GM19328 (cell line): Measurements from ENCODE around the gene TUBB4B.

Experiments
- ATAC-seq: cut with Tn5 transposase; IDR thresholded peaks from one replicate; pipeline ENCODE4 v1.9.1; 2021; ENCODE audit warnings: mild to moderate bottlenecking, moderate library complexity; ENCODE audit not compliant: unreplicated experiment

Gene TUBB4B

DNA sequence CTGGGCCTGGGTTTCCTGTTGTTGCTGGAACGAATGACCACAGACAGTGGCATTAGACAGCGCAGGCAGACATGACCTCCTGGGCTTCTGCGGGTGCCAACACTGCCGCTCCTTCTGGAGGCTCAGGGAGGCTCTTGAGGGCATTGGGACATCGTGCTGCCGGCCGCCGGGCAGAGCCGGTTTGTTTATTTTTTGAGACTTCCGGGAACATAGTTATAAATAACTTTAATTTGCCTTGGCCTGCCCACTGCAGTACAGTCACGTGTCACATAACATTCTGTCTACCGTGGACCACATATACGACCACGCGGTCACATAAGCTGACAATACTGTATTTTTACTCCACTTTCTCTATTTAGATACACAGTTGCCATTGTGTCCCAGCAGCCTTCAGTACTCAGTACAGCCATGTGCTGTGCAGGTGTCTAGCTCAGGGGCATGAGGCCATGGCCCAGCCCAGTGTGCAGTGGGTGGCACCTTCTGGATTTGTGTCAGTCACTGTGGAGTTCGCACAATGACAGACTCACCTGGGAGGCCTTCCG lies 28.2 kb downstream of the TUBB4B start:
- ATAC-seq, result no peak

DNA sequence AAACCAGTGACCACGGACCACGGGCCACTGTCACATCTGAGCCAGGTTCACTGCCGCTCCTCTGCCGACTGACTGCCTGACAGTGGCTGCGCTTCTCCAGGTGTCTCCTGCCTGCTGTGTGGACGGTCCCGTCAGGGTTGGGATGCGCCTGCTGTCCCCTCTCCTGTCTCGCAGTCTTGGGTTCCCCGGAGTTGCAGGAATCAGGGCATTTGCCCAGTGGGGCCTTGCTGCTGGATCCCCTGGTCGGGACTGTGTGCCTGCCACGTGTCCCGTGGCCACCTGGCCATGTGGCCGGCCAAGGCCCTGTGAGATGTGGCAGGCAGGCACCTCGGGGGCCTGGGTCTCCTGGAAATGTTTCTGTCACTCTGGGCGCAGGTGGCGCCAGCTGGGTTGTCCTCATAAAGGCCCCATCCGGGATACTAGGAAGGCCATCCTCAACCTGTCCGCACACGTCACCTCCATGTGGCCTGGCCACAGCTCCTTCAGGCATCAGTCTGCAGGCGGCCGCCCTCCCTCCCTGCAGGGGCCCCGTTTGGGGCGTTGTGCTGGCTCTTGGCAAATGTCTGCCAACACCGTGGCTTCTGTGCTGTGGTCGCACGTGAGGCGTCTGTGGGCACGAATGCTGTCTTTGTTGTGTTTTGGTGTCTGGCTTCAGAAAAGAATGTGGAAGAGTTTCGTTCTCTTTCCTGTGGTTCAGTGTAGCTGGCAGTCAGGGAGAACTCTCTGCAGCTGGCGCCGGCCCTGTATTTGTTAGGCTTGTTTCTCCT lies 30.0 kb downstream of the TUBB4B start:
- no peak for ATAC-seq

DNA sequence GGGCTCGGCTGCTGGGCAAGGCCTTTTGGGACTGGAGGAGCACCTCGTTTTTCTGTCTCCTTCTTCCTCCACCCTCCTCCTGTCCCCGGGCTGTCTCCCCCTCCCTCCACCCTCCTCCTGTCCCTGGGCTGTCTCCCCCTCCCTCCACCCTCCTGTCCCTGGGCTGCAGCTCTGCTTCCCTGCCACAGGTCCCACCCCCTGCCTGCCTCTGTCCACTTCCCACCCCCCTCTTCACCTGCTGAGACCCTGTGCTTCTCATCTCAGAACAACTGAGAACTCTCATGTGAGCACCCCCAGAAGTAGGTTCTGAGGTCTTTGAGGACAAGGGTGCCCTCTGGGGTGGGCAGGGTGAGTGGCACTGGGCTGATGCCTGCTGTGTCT lies 30.6 kb downstream of the TUBB4B start:
- ATAC-seq, result no peak

DNA sequence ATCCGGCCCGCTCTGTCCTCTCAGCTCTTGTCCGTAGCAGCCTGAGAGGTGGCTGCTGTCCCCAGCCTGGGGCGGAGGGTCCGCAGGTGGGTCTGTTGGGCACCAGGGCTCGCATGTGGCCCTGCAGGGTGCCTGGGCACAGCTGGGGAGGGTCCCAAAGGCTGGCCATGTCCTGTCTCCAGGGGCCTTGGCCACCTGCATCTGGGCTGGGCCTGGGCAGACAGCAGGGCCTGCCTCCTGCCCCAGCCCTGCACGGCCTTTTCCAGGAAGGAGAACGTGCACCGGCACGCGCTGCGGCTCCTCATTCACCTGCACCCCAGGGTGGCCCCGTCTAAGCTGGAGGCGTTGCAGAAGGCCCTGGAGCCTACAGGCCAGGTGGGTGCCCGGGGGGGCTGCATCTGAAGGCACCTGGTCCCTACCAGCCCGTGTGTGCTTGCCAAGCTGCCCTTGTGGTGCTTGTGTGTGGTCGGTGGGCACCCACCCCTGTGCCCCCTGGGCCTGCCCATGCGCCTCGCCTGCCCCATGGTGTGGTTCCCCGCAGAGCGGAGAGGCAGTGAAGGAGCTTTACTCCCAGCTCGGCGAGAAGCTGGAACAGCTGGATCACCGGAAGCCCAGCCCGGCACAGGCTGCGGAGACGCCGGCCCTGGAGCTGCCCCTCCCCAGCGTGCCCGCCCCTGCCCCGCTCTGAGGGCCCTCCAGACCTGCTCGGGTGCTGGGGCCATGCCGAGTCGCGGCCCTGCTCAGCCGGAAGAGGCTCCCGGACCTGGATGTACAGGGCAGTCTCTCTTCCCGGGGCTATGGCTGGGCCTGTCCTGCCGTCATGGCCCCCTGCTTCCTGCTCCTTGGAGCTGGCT lies 31.4 kb downstream of the TUBB4B start:
- no peak for ATAC-seq

DNA sequence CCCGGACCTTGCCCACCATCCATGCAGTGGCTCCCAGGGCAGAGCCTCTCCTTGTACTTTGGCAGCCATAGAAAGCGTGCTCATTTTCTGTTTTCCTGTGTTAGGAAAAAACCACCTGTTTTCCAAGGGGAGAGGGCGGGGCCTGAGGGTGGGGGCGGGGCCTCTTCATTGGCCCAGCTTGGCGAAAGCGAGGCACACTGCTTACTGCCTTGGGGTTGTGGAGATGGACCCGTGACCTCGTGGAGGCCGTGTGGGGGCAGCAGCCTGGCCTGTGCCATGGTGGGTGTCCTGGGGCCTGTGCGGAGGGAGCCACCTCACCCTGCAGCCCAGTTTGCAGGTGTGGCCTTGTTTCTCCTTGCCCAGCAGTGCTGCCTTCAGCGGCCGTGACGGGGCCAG lies 32.0 kb downstream of the TUBB4B start:
- ATAC-seq, result no peak

DNA sequence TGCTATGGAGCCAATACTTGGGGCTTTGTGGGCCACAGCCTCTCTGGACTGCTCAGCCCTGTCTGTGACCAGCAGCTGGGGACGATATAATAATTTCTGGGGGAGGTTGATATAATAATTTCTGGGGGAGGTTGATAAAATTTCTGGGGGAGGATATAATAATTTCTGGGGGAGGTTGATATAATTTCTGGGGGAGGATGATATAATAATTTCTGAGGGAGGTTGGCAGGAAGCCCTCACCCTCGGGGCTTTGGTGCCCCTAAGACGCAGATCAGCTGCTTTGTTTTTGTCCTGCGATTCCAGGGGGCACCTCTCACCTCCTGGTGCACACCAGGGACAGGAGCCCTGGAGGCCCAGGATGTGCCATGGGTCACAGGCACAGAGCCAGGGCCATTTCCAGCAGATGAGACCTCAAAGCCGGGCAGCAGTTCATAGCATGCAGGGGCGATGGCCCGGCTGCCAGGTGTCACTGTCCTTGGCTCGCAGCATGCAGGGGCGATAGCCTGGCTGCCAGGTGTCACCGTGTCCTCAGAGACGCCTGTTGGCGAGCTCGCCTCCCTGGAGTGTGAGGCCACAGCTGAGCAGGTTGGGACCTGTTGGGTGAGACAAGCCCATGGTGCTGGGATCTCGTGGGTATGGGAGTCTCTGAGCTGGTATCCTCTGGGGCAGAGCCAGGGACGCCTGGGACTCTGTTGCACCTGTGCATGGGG lies 32.7 kb downstream of the TUBB4B start:
- no peak for ATAC-seq

DNA sequence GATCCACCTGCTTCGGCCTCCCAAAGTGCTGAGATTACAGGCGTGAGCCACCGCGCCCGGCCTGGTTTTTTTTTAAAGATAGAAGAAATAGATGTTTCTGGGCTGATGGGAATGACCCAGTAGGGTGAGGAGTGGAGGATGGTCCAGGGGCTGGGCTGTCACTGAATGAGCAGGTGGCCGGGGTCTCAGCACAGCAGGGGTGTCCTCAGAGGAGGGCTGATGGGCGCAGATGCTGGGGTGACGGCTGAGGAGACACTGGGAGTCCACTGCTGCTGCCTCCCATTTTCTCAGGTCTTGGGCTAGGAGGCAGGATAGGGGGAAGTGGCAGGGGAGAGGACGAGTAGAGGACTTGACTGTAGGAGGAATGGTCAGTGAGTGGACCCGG lies 34.1 kb downstream of the TUBB4B start:
- ATAC-seq, result no peak

DNA sequence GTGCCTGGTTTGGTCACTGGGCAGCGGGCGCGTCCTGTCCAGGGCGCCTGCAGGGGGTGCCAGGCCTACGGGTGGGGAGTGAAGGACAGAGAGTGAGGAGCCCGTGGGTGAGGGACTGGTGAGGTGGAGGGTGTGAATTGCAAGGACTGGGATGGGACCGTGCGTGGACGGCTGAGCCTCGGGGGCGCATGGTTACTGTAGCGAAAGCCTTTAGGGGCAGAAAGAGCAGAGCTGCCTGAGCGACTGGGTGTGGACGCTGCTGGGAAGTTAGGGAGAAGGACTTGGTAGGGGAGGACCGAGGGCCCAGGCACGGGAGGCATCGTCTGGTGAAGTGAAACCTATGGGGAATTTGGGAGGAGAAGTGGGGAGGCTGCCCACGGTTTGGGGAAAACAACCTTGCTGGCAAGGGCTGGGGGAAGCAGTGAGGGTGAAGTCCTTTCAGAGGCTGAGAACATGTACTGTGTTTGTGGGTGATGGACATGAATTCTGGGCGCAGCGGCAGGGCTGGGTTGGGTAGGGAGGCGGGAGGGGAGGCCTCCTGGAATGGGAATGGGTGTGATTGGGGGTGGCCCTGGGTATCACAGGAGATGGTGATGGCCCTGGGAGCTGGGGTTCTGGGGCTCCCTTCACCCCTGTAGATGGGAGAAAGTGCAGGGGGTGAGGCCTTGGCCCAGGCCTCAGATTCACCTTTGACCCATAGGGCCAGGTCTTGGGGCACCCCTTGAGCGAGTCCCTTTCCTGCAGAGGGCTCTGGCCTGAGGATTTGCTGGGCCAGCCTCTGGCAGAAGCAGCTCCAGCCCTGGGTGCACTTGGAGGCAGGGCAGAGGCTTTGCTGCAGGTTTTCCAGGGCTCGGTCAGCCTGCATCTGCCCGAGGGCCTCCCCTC lies 34.7 kb downstream of the TUBB4B start:
- no peak for ATAC-seq

DNA sequence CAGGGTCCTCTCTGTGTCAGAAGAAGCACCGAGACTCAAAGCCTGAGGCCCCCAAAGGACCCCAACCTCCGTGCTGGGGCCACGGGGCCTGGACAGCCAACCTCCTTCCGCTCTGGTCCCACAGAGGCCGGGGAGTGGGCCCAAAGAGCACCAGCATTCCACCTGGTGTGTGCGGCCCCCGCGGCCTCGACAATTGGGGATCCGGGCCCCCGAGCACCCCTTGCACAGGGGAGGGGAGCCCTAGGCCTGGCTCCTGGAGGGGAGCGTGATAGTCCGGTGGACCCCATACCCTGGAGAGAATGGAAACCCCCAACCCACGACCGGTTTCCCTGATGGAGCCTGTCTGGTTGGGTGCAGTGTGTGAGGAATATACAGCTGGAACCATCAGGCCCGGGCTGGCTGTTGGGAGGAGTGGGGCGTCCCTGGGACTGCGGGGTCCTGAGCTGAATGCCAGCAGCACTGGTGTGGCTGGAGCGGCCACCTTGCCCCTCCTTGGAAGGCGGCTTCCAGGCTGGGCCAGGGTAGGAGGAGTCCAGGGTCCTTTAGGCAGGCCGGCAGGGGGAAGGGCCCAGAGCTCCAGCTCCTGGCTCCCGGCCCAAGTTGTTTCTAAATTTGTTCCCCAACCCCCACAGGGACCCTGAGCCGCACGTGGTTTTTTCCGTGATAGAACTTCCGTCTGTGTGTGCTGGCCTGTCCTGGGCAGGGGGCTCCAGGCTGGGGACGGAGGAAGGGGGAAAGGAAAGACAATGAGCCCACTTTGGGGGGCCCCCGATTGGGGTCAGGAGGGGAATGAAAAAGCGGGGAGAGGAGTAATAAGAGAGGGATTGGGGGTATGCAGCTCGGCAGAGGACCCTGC lies 35.6 kb downstream of the TUBB4B start:
- ATAC-seq, result no peak

DNA sequence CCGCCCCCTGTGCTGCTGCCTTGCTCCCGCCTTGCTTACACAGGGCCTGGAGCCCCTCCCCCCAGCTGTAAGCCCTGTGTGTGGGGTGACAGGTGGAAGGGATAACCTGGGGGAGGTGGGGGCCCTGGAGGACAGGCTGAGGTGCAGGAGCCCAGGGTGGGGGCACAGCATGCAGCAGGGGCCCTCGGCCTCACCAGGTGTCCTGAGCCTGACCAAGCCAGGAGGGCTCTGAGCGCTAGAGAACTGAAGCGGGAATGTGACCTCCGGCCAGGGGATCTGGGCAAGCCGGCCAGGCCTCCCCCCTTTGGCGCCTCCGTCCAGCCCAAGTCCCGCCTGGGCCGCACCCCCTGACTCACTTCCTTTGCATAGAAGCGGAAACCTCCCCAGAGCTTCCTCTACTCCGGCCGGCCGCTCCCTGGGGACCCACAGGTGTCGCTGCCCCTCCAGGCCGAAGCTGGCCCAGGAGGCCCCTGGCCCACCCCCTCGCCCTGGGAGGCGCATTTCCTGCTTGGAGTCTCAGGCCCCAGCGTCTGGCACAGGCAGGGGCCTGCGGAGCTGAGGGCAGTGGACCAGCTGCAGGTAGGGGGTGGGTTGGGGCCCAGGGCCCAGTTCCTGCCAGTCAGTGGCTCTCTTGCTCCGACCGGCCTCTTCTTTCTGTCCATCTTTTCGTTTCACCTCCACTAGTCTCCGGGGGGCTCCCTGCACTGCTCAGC lies 36.4 kb downstream of the TUBB4B start, which contains the start of gene TOR4A:
Gene TOR4A (plus strand): TSS at position 398 of the 713 bp plus-strand sequence. CDS start 964 bp downstream, outside the sequence.
- ATAC-seq, result peak; percentile 49

DNA sequence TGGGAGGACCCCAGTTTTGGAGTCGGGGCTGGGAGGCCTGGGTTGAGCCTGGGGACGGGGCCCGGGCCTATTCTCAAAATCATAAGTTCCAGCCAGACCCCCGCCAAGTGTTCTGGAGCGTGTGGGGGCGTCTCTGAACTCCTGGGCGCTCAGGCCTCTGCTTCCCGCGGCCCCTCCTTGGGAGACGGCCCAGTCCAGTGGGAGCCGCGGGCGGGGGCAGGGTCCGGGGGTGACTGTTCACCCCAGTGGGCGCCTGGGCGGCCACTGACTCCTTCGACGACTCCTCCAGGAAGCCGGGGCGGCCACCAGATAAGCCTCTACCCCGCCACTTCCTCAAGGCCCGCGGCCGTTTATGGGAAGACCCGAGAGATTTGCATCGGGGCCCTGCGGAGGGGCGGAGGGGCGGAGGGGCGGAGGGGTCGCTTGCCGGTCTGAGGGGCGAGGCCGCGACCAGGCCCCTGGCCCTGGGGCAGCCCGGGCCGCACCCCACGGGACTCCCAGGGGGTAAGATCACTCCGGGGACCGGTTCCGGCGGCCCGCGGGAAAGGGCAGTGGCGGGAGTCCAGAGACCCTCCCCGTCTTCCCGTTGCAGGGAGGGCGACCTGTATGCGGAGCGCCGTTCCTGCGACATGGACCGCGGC lies 37.1 kb downstream of the TUBB4B start:
- no peak for ATAC-seq

DNA sequence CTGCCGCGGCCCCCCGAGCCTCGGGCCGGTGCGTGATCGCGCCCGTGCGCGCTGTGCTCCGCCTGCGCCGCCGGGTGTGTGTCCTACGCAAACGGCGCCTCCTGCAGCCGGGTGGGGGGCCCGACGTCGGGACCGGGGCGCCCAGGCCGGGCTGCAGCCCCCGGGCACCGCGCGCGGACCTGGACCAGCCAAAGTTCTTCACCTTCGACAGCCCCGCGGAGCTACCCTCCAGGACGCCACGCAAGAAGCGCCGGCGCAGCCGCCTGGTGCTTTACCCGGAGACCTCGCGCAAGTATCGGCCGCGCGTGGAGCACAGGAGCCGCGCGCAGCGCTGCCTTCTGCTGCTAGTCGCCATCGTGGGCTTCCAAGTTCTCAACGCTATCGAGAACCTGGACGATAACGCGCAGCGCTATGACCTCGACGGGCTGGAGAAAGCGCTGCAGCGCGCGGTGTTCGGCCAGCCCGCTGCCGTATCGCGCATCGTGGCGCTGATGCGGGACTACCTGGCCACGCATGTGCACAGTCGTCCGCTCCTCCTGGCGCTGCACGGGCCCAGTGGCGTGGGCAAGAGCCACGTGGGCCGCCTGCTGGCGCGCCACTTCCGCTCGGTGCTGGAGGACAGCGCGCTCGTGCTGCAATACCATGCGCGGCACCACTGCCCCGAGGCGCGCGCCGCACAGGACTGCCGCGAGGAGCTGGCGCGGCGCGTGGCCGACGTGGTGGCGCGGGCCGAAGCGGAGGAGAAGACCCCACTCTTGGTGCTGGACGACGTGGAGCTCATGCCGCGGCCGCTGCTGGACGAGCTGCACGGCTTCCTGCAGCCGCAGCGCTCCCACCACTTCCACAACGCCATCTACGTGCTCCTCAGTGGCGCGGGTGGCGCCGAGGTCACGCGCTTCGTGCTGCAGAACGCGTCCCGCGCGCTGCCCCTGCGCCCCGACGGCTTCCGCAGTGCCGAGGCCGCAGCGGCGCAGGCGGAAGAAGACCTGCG lies 37.9 kb downstream of the TUBB4B start:
- ATAC-seq, result no peak

DNA sequence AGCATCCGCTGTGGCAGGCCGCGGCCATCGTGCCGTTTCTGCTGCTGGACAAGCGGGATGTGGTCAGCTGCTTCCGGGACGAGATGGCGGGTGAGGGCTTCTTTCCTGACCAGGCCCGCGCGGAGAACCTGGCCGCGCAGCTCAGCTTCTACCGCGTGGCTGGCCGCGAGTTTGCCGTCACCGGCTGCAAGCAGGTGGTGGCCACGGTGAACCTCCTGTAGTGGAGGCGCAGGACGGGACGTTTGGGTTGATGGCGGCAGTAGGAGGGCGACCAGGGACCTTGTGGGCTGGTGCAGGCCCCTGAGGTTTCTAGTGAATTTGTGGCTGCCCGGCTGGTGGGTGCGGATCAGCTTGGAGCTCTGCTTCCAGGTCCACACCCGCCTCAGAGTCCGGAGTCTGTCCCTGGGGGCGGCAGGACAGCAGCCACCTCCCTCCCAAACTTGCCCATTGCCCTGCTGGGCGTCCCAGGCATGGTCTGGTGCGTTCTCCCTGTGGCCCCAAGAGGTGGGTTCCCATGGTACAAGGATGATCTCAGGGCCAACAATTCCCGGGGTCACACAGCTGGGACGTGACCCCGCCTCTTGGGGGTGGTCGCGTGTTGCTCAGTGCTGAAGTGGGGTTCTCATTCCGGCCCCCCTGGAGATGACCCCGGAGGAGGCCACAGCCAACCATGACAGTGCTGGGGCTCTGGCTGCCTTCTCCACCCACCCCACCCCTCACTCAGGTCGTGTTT lies 38.8 kb downstream of the TUBB4B start:
- no peak for ATAC-seq

DNA sequence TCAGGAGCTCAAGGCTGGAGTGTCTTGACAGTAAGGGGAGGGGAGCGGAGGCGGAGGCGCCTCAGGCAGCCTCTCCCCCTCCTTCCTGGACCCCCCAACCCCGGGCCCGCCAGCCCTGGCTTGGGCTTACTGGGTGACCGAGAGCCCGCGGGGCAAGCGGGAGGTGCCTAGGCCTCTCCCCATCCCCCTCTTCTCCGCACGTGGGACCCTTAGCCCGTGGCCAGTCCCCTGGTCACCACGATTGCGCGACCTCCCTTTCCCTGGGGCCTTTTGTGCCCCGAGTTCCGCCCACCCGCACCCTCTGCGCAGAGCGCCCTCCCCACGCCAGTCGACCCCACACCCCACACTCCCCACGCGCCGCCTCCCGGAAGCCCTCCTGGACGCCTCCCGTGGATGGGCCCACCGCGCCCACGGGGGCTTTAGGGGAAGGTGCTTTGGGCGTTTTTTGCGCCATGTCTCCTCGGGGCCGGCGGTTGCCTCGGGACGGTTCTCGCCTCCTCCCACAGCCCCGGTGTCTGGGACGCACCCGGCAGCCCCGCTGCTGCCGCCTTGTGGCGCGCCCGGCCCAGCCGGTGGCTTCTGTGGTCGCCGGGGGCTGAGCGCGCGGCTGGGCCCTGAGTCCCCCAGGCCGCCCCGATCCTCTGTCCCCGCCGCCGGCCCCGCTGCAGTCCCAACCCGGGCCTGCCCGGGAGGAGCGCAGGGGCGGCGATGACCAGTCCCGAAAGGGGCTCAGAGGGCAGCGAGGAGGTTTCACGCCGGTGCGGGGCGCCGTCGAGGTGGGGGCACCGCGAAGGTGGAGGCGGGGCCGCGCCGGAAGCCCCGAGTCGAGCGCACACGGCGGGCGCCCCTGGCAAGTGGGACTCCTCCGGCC lies 39.6 kb downstream of the TUBB4B start:
- ATAC-seq, result no peak

DNA sequence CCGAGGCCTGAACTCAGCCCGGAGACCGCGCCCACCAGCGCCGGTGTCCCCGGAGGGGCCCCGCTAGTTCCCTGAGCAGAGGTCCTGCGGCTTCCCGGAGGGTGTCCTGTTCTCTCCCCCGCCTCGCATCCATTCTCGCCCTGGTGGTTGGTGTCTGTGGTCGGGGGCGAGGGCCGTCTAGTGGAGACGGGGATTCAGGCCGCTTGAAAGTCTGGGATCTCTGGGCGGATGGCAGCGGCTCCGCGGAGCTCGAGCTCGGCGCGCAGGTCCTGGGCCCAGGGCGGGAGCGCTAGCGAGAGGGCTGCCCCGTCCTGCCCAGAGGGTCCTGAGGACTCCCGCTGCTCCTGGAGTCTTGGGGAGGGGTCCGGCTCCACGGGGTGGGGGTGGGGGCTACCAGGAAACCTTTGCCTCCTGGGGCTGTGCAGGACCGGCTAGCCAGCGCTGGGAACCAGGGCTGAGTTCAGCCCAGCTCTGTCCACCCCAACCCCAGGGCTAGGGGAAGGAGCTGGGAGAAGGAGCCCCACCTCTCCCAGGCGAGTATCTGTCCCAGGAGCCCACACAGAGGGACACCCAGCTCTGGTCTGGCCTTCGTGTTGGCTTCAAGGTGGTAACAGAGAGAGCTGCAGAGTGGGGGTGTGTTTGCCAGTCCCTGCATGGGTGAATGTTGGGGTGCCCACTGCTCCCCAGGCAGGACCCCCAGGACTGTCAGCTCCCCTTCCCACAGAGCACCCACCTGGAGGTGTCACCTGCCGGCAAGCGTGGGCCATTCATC lies 40.4 kb downstream of the TUBB4B start:
- no peak for ATAC-seq
